ENCODE measurements around the gene TIMM44. TPM values are rescaled to one million over a fixed set of nuclear protein-coding genes. Genes with fewer than 3 reads are reported as not detected.
A peak's percentile ranks its signal among the peaks of the same experiment; 100 is the strongest.
"Not testable (repeated sequence)": the region's sequence is repeated elsewhere in the genome, so short reads cannot be mapped to it uniquely, and the experiment has no call there.

Gene TIMM44
- total and polyA plus RNA-seq, 8 donors = 19.8 to 83.1 (median 27.0) TPM

DNA sequence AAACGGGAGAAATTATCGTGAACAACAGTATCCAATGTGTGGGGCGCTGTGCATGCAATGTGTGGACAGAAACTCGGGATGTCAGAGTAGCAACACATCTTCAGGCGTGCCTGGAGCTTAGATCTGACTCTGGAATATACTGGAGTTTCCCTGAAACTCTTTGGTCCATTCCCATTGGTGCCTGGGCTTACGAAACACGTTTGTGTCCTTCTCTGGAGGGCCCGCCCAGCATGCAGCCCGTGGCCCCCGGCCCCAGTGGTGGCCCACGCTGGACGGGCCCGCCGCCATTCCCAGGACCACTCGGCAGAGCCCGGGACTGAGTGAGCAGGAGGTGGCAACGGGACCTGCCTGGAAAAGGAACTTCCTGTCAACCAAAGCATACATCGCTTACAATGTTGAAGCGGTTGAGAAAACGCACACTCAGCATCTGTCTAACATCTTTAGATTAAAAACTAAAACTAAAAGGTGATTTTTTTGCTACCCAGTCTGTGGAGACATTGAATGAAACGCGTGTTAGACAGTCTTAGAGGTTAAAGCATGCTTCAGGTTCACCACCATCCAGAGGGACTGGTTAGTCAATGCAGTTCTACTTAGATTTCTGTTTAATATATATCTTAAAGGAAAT lies 19.3 kb upstream of the TIMM44 start:
- TF ChIP-seq, protein P1, sequence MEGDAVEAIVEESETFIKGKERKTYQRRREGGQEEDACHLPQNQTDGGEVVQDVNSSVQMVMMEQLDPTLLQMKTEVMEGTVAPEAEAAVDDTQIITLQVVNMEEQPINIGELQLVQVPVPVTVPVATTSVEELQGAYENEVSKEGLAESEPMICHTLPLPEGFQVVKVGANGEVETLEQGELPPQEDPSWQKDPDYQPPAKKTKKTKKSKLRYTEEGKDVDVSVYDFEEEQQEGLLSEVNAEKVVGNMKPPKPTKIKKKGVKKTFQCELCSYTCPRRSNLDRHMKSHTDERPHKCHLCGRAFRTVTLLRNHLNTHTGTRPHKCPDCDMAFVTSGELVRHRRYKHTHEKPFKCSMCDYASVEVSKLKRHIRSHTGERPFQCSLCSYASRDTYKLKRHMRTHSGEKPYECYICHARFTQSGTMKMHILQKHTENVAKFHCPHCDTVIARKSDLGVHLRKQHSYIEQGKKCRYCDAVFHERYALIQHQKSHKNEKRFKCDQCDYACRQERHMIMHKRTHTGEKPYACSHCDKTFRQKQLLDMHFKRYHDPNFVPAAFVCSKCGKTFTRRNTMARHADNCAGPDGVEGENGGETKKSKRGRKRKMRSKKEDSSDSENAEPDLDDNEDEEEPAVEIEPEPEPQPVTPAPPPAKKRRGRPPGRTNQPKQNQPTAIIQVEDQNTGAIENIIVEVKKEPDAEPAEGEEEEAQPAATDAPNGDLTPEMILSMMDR (IDR thresholded peaks at IDR 0.05) = no peak
- ATAC-seq = no peak
- no peaks in the 10 kb centered on the region for H3K4me1 ChIP-seq
- H3K27ac ChIP-seq = no peak overlapping the region
- no peaks in the 10 kb centered on the region for H3K27me3 ChIP-seq
- no peak overlapping the region for H3K4me3 ChIP-seq
- intact Hi-C loops (cut with DNase I) = no loop called here
- H3K9me3 ChIP-seq = no peaks in the 10 kb centered on the region
- 72 to 78% methylated on average over 22 of the region's 22 CpGs for WGBS, 2 donors
- H3K36me3 ChIP-seq = peaks cover 0 to 35% (median 0%) of the 10 kb centered on the region in 3 donors
- DNase-seq = peak in 1 of 6 donors; percentile 9
- no peak for FAIRE-seq

DNA sequence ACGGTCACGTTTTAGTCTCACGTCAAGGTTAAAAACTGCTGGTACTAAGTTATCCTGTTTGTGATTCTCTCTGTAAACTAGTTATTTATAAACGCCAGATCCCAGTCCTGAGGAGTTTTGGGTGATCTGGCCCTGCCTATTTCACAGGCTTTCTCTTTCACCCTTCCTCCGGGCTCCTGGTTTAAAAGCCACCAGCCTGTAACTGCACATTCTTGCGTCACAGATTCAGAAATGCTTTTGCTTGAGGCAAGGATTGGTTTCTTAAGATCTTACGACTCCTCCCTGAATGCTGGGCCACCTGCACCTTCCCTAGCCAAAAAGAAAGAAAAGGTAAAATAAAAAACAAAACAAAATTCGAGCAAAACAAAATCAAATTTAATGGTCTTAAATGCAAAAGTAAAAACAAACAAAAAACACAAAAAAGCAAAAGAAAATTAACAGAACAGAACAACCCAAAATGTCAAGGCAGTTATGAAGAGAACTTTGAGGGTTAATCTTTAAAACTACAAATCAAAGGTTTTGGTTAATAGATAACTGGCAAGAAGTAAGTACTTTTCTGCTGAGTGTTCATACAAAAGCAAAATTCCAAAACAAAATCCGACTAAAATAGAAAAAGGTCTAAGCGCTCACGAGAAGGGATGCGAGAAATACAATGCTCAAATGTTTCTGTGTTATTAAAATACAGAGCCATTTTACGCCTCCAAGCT lies 18.6 kb upstream of the TIMM44 start:
- DNase-seq (no peak), ATAC-seq (no peak), FAIRE-seq (no peak)
- Histone ChIP-seq H3K36me3 (peaks cover 0 to 29% (median 0%) of the 10 kb centered on the region in 3 donors), H3K4me1 (no peaks in the 10 kb centered on the region), H3K27me3 (no peaks in the 10 kb centered on the region), H3K4me3 (no peak overlapping the region), H3K27ac (no peak overlapping the region), H3K9me3 (no peaks in the 10 kb centered on the region)
- intact Hi-C loops (cut with DNase I) = no loop called here
- TF ChIP-seq, protein P1 (IDR thresholded peaks at IDR 0.05) = no peak
- 62 to 63% methylated on average over 13 of the region's 13 CpGs for WGBS, 2 donors

DNA sequence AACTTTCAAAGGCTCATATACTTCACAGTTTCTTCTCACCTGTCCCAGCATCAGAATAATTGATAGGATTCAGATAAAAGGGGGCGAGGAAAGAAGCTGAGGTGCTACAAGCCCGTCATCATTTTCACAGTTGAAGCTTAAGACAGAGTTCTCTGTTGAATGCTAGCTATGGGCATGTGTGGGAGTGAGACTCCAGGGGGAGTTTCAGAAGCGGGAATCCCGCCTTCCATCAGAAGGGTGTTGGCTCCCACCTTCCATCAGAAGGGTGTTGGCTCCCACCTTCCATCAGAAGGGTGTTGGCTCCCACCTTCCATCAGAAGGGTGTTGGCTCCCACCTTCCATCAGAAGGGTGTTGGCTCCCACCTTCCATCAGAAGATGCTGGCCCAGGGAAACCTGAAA lies 17.6 kb upstream of the TIMM44 start:
- H3K27me3 ChIP-seq; intact Hi-C loops (cut with DNase I); ATAC-seq; H3K4me3 ChIP-seq; H3K4me1 ChIP-seq; FAIRE-seq; H3K27ac ChIP-seq; H3K9me3 ChIP-seq: not testable (repeated sequence)
- 93 to 94% methylated on average over 4 of the region's 4 CpGs for WGBS, 2 donors
- peaks cover 0 to 22% (median 0%) of the 10 kb centered on the region in 3 donors for H3K36me3 ChIP-seq
- DNase-seq = peak in 1 of 6 donors; percentile 7

DNA sequence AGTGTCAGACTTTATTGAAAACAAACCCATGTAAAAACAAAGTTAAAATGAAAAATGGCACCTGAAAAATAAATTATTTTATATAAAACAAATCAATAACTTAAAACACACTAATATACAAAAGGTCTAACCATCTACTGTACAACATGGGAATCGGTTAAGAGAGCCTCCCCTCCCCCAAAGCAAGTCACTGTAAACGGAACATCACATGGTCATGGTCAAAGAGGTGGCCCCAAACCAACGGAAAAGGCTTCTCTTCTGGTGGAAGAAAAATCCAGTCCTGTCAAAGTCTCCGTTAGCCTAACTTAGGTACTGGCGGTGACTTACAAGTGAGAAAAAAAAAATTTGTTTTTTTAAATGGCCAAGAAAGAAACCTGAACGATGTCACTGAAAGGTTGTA lies 15.7 kb upstream of the TIMM44 start:
- peaks cover 0 to 16% (median 0%) of the 10 kb centered on the region in 3 donors for H3K36me3 ChIP-seq
- TF ChIP-seq, protein P1 (IDR thresholded peaks at IDR 0.05) = no peak

DNA sequence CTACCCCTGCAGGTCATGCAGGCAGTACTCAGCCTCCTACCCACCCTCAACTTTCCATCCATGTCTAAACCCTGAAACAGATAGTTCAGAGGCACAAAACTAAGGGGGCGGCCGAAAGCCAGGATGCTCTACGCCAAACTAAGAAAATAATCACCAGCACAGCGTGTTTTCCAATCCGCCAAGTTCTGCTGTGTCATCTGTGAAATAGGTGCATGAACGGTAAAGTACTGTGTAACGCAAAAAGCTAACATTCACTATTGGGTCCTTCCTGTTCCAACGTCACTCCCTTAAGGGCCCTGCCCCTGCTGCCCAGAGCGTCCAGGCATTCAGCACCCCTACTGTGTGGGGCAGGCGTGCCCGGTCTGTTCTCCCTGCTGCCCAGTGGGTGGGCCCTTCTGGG lies 12.2 kb upstream of the TIMM44 start:
- DNase-seq (no peak), FAIRE-seq (no peak), ATAC-seq (no peak)
- Histone ChIP-seq H3K4me1 (no peaks in the 10 kb centered on the region), H3K36me3 (no peaks in the 10 kb centered on the region), H3K4me3 (no peak overlapping the region), H3K9me3 (no peaks in the 10 kb centered on the region), H3K27ac (no peak overlapping the region), H3K27me3 (no peaks in the 10 kb centered on the region)
- TF ChIP-seq, protein P1 (IDR thresholded peaks at IDR 0.05) = no peak
- intact Hi-C loops (cut with DNase I) = no loop called here
- 90 to 91% methylated on average over 11 of the region's 11 CpGs for WGBS, 2 donors

More for the DNA sequence above, 15.7 kb upstream of the TIMM44 start:
- no peak for FAIRE-seq
- Histone ChIP-seq H3K9me3 (no peaks in the 10 kb centered on the region), H3K4me3 (no peak overlapping the region), H3K27ac (no peak overlapping the region), H3K4me1 (no peaks in the 10 kb centered on the region), H3K27me3 (no peaks in the 10 kb centered on the region)
- intact Hi-C loops (cut with DNase I) = no loop called here
- ATAC-seq = no peak
- WGBS, 2 donors = 74 to 76% methylated on average over 6 of the region's 6 CpGs
- no peak for DNase-seq

All from pancreas (tissue), 10 donors.